Activated CD4-positive, alpha-beta T cell treated with anti-CD3 and anti-CD28 coated beads, Interleukin-2, amount 50 U/mL, for 48 hours (primary cell): Measurements from ENCODE around the gene LAMTOR4.
"Not testable (repeated sequence)": the region's sequence is repeated elsewhere in the genome, so short reads cannot be mapped to it uniquely, and the experiment has no call there.

Experiments used
- DNase-seq, 2 experiments: peaks; one replicate each; pipeline ENCODE4 v3.0.0-alpha.2; 2020

Gene LAMTOR4

GRCh38 chr7:100173806-100174495 is 25.2 kb downstream of the LAMTOR4 start:
- DNase-seq: no peak

DNA sequence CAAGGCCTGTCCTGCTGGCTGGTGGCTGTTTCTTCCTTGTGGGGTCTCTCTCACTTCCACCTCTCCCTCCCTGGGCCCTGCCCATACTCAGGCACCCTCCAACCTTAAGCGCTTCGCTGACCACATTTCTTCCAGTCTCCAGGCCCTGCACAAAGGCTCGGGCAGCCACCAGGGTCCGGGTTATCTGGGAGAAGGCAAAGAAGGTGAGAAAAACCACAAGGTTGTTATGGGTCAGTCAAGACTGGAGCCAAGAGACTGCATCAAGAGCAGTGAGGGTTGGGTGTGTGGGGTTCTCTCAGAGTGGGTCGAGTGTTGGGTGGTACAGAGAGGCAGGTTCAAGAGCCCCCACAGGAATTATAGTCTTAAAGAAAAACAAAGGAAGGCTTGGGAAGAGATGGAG is 25.9 kb downstream of the LAMTOR4 start:
- DNase-seq: no peak

DNA sequence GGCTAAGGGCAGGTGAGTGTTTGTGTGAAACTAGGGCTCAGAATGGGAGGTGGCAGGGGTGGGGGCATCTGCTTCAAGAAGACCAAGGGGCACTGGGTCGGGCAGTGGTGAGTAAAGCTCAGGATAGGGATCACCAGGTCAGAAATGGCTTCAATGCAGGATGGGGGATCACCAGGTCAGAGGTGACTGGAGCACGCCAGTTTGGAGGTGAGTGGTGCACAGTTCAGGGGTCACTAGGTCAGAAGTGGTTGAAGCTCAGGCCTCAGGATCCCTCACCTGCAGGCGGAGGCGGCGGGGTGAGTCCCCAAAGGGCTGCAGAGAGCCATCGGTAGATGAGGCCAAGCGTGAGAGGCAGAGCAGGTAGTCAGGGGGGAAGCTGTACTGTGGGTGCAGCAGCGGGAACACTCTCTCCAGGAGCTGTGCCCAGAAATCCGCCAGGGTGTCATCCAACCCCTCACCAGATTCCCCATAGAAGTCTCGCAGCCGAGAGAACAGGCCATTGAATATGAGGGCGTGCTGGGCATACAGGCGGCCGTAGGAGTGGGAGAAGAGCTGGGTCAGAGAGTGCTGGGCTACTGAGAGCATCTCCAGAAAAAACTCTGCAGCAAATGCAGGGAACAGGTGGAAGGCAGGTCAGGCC is 26.7 kb downstream of the LAMTOR4 start:
- DNase-seq: no peak

GRCh38 chr7:100176096-100177044 is 27.7 kb downstream of the LAMTOR4 start:
- DNase-seq: no peak

DNA sequence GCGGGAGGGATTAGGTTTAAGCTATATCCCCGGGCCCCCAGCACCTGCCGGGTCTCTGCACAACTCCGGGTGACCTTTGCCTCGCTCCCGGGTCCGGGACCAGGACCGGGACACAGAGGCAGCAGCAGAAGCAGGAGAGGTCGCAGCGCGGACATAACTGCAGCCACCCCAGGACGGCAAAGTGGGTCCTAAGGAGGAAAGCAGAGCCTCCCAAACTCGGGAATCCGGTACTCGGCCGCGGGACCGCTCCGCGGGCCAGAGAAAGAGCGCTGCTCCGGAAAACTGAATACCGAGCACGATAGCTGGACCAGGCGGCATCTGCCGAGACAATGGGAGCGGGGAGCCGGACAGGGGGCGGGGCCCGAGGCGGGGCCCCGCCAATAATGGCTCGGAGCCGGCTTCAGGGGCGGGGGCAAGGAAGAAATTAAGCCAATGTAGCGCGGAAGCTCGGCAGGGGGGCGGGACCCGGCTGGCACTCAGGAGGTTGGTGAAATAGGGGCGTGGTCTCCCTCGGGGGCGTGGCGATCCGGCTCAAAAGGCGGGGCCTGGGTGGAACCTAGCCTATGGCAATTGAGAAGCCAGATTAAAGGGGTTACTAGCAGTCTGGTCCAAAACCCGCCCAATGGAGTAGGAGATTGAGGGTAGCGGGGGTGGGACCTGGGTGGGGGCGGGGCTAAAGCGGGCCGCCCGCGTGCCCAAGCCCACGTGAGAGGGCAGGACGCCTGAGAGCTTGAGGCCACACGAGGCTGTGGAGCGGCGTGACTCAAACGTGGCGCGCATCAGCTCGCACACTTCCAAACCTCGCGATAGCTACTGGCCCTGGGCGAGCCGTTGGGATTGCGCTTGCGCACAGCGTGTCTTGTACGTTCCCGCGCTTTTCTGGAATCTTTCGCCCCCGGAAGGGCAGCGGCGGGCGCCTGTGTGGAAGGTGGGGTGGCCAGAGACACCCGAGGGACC is 28.6 kb downstream of the LAMTOR4 start, which contains the start of the genes GPC2 and STAG3:
Gene GPC2 (minus strand): TSS at position 337 of the 957 bp plus-strand sequence. CDS start 182 bp downstream, at position 155.
Gene STAG3 (plus strand): TSS at position 874 of the 957 bp plus-strand sequence. CDS start 2,639 bp downstream, outside the sequence.
- DNase-seq: peak; percentile 99

DNA sequence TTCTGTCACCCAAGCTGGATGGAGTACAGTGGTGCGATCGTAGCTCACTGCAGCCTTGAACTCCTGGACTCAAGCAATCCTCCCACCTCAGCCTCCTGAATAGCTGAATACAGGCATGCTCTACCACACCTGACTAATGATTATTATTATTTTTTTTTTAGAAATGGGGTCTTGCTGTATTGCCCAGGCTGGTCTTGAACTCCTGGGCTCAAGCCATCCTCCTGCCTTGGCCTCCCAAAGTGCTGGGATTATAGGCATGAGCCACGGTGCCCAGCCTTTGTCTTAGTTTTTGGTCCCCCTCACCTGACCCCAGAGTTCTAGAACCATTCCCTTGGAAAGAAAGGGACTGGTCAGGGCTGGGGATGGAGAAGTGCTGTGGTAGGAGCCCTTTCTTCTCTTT is 31.4 kb downstream of the LAMTOR4 start:
- not testable (repeated sequence) for DNase-seq

GRCh38 chr7:100182616-100183015 is 33.9 kb downstream of the LAMTOR4 start:
- DNase-seq: not testable (repeated sequence)

DNA sequence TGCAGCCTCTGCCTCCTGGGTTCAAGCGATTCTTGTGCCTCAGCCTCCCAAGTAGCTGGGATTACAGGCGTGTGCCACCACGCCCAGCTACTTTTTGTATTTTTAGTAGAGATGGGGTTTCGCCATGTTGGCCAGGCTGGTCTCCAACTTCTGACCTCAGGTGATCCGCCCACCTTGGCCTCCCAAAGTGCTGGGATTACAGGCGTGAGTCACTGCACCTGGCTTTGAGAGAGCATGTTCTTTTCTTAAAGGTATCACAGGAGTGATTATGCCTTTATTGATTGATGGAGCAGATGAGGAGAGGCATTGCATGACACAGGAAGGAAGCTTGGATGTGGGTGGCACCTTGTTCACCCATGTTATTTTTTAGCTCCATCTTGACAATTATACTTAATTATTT is 34.4 kb downstream of the LAMTOR4 start:
- DNase-seq: not testable (repeated sequence)

DNA sequence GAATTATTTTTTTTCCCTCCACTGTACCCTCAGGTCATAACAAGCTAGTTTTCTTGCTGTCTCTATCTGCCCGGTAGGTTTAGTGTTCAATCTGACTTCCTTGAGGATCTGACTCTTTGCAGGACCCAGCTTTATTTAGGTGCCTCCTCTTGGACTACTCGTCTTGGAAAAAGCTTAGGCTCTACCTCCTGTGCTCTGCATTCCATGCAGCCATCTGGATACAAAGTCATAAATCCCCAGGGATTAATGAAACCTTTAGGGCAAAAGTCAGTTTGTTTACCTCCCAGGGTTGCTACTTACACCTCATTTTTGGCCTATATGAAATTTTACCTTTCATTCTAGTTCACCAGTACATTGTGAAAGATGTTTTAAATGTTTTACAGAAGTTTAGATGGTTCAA is 37.0 kb downstream of the LAMTOR4 start:
- DNase-seq: no peak

DNA sequence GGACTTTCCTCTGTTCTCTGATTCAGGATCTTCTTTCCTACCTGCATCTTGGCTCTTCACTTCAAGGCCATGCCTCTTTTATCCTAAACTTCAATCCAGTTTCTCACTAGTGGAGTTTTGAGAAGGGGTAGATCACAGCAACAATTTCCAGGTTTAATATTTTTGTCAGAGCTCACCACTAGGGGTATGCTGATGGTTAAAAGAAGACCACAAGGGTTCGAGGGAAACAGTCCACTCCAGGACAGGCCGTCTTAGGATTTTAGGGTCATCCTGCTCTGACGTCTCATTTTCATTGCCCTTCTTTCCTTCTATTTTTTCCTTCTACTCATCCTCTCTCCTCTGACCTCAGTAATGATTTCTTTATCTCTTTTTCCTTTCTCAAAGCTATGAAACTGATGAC is 40.3 kb downstream of the LAMTOR4 start:
- no peak for DNase-seq

- DNase-seq: no peak
These were observed 41.5 kb downstream of the LAMTOR4 start for GRCh38 chr7:100190048-100190711.

DNA sequence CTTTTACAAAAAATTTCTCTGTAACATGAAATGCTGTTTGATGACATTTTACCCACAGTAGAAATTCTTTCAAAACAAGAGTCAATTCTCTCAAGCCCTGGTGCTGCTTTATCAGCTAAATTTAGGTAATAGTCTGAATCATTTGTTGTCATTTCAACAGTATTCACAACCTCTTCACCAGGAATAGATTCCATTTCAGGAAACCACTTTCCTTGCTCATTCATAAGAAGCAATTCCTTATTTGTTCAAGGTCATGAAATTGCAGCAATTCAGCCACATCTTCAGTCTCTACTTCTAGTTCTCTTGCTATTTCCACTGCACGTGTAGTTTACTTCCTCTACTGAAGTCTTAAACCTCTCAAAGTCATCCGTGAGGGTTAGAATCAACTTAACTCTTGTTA is 43.1 kb downstream of the LAMTOR4 start:
- no peak for DNase-seq

GRCh38 chr7:100192281-100192862 is 43.7 kb downstream of the LAMTOR4 start:
- not testable (repeated sequence) for DNase-seq

DNA sequence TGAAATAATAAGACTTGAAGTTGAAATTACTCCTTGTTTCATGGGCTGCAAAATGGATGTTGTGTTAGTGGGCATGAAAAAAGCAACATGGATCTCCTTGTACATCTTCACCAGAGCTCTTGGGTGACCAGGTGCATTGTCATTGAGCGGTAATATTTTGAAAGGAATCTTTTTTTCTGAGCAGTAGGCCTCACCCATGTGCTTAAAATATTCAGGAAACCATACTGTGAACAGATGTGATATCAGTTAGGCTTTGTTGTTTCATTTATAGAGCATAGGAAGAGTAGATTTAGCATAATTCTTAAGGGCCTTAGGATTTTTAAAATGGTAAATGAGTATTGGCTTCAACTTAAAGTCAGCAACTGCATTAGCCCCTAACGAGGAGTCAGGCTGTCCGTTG is 44.3 kb downstream of the LAMTOR4 start:
- DNase-seq: no peak

- DNase-seq: no peak
These were observed 46.5 kb downstream of the LAMTOR4 start for GRCh38 chr7:100195222-100195621.

- DNase-seq: not testable (repeated sequence)
These were observed 47.2 kb downstream of the LAMTOR4 start for GRCh38 chr7:100195901-100196322.

DNA sequence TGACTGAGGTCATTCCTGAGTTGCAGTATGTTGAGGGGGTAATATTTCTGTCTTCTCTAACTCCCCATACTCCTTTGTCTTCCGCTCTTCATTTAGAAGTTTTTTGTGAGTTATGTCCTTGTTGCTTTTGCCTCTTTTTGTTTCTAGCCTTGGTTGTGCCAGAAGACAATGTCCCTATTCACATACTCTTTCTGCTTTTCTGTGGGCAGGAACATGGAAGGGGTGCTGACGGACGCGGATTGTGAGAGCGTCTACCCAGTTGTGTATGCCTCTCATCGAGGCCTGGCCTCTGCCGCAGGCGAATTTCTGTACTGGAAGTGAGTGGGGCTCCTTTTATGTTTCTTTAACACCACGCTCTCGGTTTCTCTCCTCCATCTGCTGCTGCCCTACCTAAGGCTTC is 49.5 kb downstream of the LAMTOR4 start:
- DNase-seq: no peak

GRCh38 chr7:100200693-100201092 is 52.0 kb downstream of the LAMTOR4 start:
- no peak for DNase-seq
